GM12891 (cell line): ENCODE data around the gene TNS3.

ENCODE experiments used
- POLR2A ChIP-seq: IDR thresholded peaks from 2 replicates; pipeline ENCODE4 v1.6.1; 2011; ENCODE audit warnings: low read depth, low read length, control low read depth
- POLR2AphosphoS5 ChIP-seq: IDR thresholded peaks from 2 replicates; pipeline ENCODE4 v1.6.1; 2011; ENCODE audit warnings: low read depth, low read length, control low read depth
- SPI1 ChIP-seq: IDR thresholded peaks from 2 replicates; pipeline ENCODE4 v1.6.1; 2011; ENCODE audit warnings: low read depth, low read length, control low read depth
- TAF1 ChIP-seq: IDR thresholded peaks from 2 replicates; pipeline ENCODE4 v1.6.1; 2011; ENCODE audit warnings: low read depth, low read length, control low read depth

DNA sequence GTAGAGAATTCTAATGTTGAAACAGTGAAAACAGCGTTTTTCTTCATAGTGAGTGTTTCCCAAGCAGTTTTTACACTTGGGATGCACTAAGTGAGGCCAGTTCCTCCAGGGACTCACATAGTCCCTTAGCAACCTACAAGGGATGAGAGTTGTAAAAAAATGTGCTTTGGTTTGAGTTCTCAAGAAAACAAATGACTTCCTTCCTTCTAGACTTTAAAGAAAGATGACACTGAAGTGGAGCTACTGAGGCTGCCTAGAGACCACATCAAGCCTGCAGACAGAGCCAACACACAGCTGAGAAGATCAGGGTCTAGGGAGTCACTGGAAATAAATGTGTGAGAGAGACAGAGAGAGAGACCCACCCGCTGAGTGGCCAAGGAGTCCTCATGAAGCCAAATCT, 264.4 kb downstream of the TNS3 start:
- TF ChIP-seq POLR2A (no peak), TAF1 (no peak), SPI1 (no peak), POLR2AphosphoS5 (no peak)
